GM12872 (cell line): ENCODE measurements around the gene CCDC88B.

Source experiments
- CTCF ChIP-seq: IDR thresholded peaks from 3 replicates; pipeline ENCODE4 v1.5.1; 2011; ENCODE audit warnings: low read depth, mild to moderate bottlenecking, low read length, moderate library complexity; ENCODE audit not compliant: insufficient read depth

The CCDC88B gene

GRCh38 chr11:64376071-64376470 is 36.1 kb downstream of the CCDC88B start:
- no peak for TF ChIP-seq CTCF

- no peak for TF ChIP-seq CTCF
Observed at GRCh38 chr11:64378335-64378880, 38.4 kb downstream of the CCDC88B start.

GRCh38 chr11:64379160-64379559 is 39.2 kb downstream of the CCDC88B start:
- no peak for TF ChIP-seq CTCF

- TF ChIP-seq CTCF: no peak
Observed at GRCh38 chr11:64379817-64380709, 40.1 kb downstream of the CCDC88B start.

- no peak for TF ChIP-seq CTCF
Observed at GRCh38 chr11:64381350-64381749, 41.3 kb downstream of the CCDC88B start.

GRCh38 chr11:64382047-64382446 is 42.0 kb downstream of the CCDC88B start:
- TF ChIP-seq CTCF: no peak

- TF ChIP-seq CTCF: no peak
Observed at GRCh38 chr11:64382586-64382985, 42.6 kb downstream of the CCDC88B start.
